ENCODE data around the gene LRRC70. TPM values are rescaled to one million over a fixed set of nuclear protein-coding genes. Genes with fewer than 3 reads are reported as not detected.

Gene LRRC70
- total and polyA plus RNA-seq, 2 of the 8 experiments (the other 6 are each of a cell fraction or from before 2014, with no cell fraction given), result 0.62 to 0.67 TPM

DNA sequence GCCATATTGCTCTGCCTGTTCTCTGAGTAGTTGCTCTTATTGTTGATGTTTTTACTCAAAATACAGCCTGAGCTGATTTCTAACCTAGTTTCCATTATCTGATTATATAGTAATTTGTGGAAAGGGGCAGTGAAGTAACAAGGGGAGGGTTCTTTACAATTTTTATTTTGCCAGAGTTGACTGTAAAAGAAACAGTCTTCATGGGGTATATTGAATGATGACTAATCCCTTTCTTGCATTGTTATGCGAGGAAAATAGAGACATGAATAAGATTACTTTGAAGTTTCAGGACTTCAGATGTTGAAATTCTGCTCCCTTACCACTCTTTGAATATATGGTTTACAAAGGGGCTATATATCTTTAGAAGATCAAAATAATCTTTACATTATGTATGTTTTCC is 9.1 kb upstream of the LRRC70 start:
- no peak overlapping the region for H3K4me3 ChIP-seq (ENCODE audit: extremely low read depth in 1 of 4, insufficient read depth in 2 of 4, low read depth in 3 of 4, low read length in 4 of 4)
- no peaks in the 10 kb centered on the region for H3K23me2 ChIP-seq (ENCODE audit: low read depth, low read length)
- DNase-seq (ENCODE audit: low read depth in 1 of 2, low spot score in 2 of 2) (no peak), FAIRE-seq (no peak)
- no peaks in the 10 kb centered on the region; a peak in 1 of 4 replicates for H3K79me2 ChIP-seq (ENCODE audit: control insufficient read depth in 1 of 2, insufficient read depth in 2 of 2, low read length in 2 of 2)
- no peak overlapping the region for H3K56ac ChIP-seq (replicated peaks; ENCODE audit: insufficient read length, low read depth, low read length)
- no peak overlapping the region for H3K4ac ChIP-seq (replicated peaks; ENCODE audit: insufficient read length, low read depth, low read length)
- no peak overlapping the region for H2BK5ac ChIP-seq (ENCODE audit: low read depth, low read length)
- no peak overlapping the region for H3K27ac ChIP-seq (ENCODE audit: low read depth, low read length)
- H4K5ac ChIP-seq (ENCODE audit: insufficient read length, low read depth, low read length), result no peak overlapping the region
- ChIA-PET CTCF (ENCODE audit: partially characterized antibody) (interaction anchor here (0.7 to 1.1 kb wide), 4 partner anchors 32 to 209 kb away, joined by 3 read pairs; no protein-coding TSS in a partner anchor), POLR2A (ENCODE audit: partially characterized antibody) (no interaction called here)
- H3K14ac ChIP-seq (ENCODE audit: insufficient read length), result no peak overlapping the region
- no peak overlapping the region for H2BK120ac ChIP-seq (replicated peaks; ENCODE audit: low read depth, low read length)
- H3K4me1 ChIP-seq (replicated peaks in 1 of 4; ENCODE audit: control insufficient read depth in 3 of 4, insufficient read depth in 4 of 4, low read length in 3 of 4), result peaks cover 0 to 5% (median 2%) of the 10 kb centered on the region in 4 experiments; a peak in 3 of 7 replicates
- no peaks in the 10 kb centered on the region for H3K79me1 ChIP-seq (ENCODE audit: low read depth, low read length)
- no peaks in the 10 kb centered on the region for H3K9me3 ChIP-seq (ENCODE audit: insufficient read depth in 2 of 2, low read depth in 1 of 2, low read length in 1 of 2)
- H4K20me1 ChIP-seq (replicated peaks in 1 of 2; ENCODE audit: control insufficient read depth in 1 of 2, insufficient read depth in 2 of 2, low read length in 2 of 2), result no peaks in the 10 kb centered on the region
- no peak overlapping the region for H3K4me2 ChIP-seq (ENCODE audit: insufficient read depth in 1 of 2, low read depth in 2 of 2, low read length in 2 of 2)
- no peak overlapping the region for H2AK5ac ChIP-seq (ENCODE audit: low read depth, low read length)
- H2BK15ac ChIP-seq (ENCODE audit: low read length), result no peak overlapping the region
- H3K27me3 ChIP-seq (replicated peaks in 1 of 4; ENCODE audit: control insufficient read depth in 3 of 4, extremely low read depth in 1 of 4, insufficient read depth in 3 of 4, low read length in 3 of 4), result no peaks in the 10 kb centered on the region
- H2BK12ac ChIP-seq (ENCODE audit: low read depth, low read length), result no peak overlapping the region
- no peak overlapping the region for H2BK20ac ChIP-seq (ENCODE audit: low read length)
- H4K8ac ChIP-seq (ENCODE audit: extremely low read depth, insufficient read depth, low read length), result no peak overlapping the region
- WGBS, 2 experiments (ENCODE audit: extremely low coverage in 1 of 2, insufficient coverage in 1 of 2, insufficient read length in 1 of 2, insufficient replicate concordance in 2 of 2, low coverage in 1 of 2, low lambda C conversion rate in 2 of 2, missing lambda C conversion rate in 1 of 2), result 91% methylated on average over 1 of the region's 1 CpG; no CpG with 5 or more reads in 1 of the 2 experiments
- H3K36me3 ChIP-seq (ENCODE audit: control insufficient read depth in 2 of 4, insufficient read depth in 4 of 4, low read length in 3 of 4), result no peaks in the 10 kb centered on the region; a peak in 1 of 8 replicates
- no peak overlapping the region for H2AFZ ChIP-seq (ENCODE audit: low read length)
- no peak overlapping the region for H4K91ac ChIP-seq (replicated peaks; ENCODE audit: insufficient read length, low read length)
- H3K9ac ChIP-seq (replicated peaks in 1 of 4; ENCODE audit: extremely low read depth in 1 of 4, low read depth in 3 of 4, low read length in 3 of 4), result no peak overlapping the region; a peak in 1 of 7 replicates
- no peak overlapping the region for H3K23ac ChIP-seq (ENCODE audit: insufficient read length)
- H3K18ac ChIP-seq (ENCODE audit: extremely low read depth, low read length), result no peak overlapping the region
- TF ChIP-seq POU5F1 (IDR thresholded peaks at IDR 0.05; ENCODE audit: low read depth, low read length) (peak; percentile 44; the same call in 1 of the 2 replicates), HDAC2 (IDR thresholded peaks at IDR 0.05; ENCODE audit: borderline replicate concordance in 1 of 2, low read depth in 2 of 2, low read length in 2 of 2) (no peak), CTBP2 (IDR thresholded peaks at IDR 0.05; ENCODE audit: borderline replicate concordance, insufficient read depth, insufficient read length, low read length) (no peak), POLR2AphosphoS5 (IDR thresholded peaks at IDR 0.05; ENCODE audit: low read depth, low read length) (no peak), RXRA (IDR thresholded peaks at IDR 0.05; ENCODE audit: insufficient read depth, low read depth, low read length) (no peak), JUND (IDR thresholded peaks at IDR 0.05; ENCODE audit: low read length) (0 out of 2 replicates have a peak, but pooled peaks have one; percentile 32), MAFK (IDR thresholded peaks at IDR 0.05; ENCODE audit: low read depth, low read length) (no peak), SRF (IDR thresholded peaks at IDR 0.05; ENCODE audit: low read depth, low read length) (no peak), NANOG (IDR thresholded peaks at IDR 0.05; ENCODE audit: insufficient read depth, low read depth, low read length, poor library complexity, severe bottlenecking) (no peak), RAD21 (IDR thresholded peaks at IDR 0.05 in 1 of 2, conservative IDR thresholded peaks at IDR 0.05 in 1 of 2; ENCODE audit: low read depth in 2 of 2, low read length in 2 of 2) (no peak), CEBPB (IDR thresholded peaks at IDR 0.05; ENCODE audit: low read depth, low read length) (no peak)
